ENCODE measurements around the gene MUS81. TPM values are rescaled to one million over a fixed set of nuclear protein-coding genes. Genes with fewer than 3 reads are reported as not detected.

The MUS81 gene
- total and polyA plus RNA-seq, 9 of the 15 experiments (the other 6 are each of a cell fraction or from before 2014, with no cell fraction given): 13.4 to 118 (median 53.7) TPM

- TF ChIP-seq, protein P1, sequence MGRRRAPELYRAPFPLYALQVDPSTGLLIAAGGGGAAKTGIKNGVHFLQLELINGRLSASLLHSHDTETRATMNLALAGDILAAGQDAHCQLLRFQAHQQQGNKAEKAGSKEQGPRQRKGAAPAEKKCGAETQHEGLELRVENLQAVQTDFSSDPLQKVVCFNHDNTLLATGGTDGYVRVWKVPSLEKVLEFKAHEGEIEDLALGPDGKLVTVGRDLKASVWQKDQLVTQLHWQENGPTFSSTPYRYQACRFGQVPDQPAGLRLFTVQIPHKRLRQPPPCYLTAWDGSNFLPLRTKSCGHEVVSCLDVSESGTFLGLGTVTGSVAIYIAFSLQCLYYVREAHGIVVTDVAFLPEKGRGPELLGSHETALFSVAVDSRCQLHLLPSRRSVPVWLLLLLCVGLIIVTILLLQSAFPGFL (CRISPR knock-in tag; IDR thresholded peaks at IDR 0.05): no peak
- TF ChIP-seq, protein P2, sequence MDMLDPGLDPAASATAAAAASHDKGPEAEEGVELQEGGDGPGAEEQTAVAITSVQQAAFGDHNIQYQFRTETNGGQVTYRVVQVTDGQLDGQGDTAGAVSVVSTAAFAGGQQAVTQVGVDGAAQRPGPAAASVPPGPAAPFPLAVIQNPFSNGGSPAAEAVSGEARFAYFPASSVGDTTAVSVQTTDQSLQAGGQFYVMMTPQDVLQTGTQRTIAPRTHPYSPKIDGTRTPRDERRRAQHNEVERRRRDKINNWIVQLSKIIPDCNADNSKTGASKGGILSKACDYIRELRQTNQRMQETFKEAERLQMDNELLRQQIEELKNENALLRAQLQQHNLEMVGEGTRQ (CRISPR knock-in tag; IDR thresholded peaks at IDR 0.05): peak; percentile 95
- TF ChIP-seq GTF2F1 (IDR thresholded peaks at IDR 0.05; ENCODE audit: low read depth, low read length) (no peak), ZNF224 (CRISPR knock-in tag; IDR thresholded peaks at IDR 0.05) (no peak), NR2F6 (CRISPR knock-in tag; IDR thresholded peaks at IDR 0.05) (no peak), ESRRA (IDR thresholded peaks at IDR 0.05; ENCODE audit: borderline replicate concordance, low read depth) (no peak), STAT5A (IDR thresholded peaks at IDR 0.05; ENCODE audit: borderline replicate concordance, low read length) (no peak), ETV6 (IDR thresholded peaks at IDR 0.05; ENCODE audit: borderline replicate concordance in 1 of 2, low read depth in 2 of 2, low read length in 1 of 2) (no peak), ETV6 (CRISPR knock-in tag; IDR thresholded peaks at IDR 0.05; ENCODE audit: borderline replicate concordance) (peak; percentile 80; the same call in 1 of the 2 replicates), TCF7 (IDR thresholded peaks at IDR 0.05; ENCODE audit: borderline replicate concordance) (no peak), DPF2 (IDR thresholded peaks at IDR 0.05) (no peak), HNRNPK (IDR thresholded peaks at IDR 0.05; ENCODE audit: low read depth, low read length, poor library complexity, severe bottlenecking) (no peak), KLF10 (CRISPR knock-in tag; IDR thresholded peaks at IDR 0.05) (no peak), TRIM25 (IDR thresholded peaks at IDR 0.05; ENCODE audit: borderline replicate concordance) (no peak), FOSL1 (tag; conservative IDR thresholded peaks at IDR 0.05) (no peak), RFX5 (IDR thresholded peaks at IDR 0.05; ENCODE audit: low read depth, low read length) (no peak), HDAC8 (tag; IDR thresholded peaks at IDR 0.05) (no peak), BMI1 (IDR thresholded peaks at IDR 0.05; ENCODE audit: low read length) (no peak), POLR2B (IDR thresholded peaks at IDR 0.05; ENCODE audit: low read depth, partially characterized antibody) (peak; percentile 58), TCF7L2 (IDR thresholded peaks at IDR 0.05; ENCODE audit: low read depth, low read length) (no peak)
- TF ChIP-seq, protein P3, sequence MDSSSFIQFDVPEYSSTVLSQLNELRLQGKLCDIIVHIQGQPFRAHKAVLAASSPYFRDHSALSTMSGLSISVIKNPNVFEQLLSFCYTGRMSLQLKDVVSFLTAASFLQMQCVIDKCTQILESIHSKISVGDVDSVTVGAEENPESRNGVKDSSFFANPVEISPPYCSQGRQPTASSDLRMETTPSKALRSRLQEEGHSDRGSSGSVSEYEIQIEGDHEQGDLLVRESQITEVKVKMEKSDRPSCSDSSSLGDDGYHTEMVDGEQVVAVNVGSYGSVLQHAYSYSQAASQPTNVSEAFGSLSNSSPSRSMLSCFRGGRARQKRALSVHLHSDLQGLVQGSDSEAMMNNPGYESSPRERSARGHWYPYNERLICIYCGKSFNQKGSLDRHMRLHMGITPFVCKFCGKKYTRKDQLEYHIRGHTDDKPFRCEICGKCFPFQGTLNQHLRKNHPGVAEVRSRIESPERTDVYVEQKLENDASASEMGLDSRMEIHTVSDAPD (CRISPR knock-in tag; IDR thresholded peaks at IDR 0.05): no peak
- TF ChIP-seq, protein P4, sequence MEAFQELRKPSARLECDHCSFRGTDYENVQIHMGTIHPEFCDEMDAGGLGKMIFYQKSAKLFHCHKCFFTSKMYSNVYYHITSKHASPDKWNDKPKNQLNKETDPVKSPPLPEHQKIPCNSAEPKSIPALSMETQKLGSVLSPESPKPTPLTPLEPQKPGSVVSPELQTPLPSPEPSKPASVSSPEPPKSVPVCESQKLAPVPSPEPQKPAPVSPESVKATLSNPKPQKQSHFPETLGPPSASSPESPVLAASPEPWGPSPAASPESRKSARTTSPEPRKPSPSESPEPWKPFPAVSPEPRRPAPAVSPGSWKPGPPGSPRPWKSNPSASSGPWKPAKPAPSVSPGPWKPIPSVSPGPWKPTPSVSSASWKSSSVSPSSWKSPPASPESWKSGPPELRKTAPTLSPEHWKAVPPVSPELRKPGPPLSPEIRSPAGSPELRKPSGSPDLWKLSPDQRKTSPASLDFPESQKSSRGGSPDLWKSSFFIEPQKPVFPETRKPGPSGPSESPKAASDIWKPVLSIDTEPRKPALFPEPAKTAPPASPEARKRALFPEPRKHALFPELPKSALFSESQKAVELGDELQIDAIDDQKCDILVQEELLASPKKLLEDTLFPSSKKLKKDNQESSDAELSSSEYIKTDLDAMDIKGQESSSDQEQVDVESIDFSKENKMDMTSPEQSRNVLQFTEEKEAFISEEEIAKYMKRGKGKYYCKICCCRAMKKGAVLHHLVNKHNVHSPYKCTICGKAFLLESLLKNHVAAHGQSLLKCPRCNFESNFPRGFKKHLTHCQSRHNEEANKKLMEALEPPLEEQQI (IDR thresholded peaks at IDR 0.05): no peak
These were observed 3.3 kb upstream of the MUS81 start (continued) for GRCh38 chr11:65856689-65857499.
